Measurements from ENCODE around the gene TNFRSF11A. TPM values are rescaled to one million over a fixed set of nuclear protein-coding genes. Genes with fewer than 3 reads are reported as not detected.

TNFRSF11A gene
- total RNA-seq, 1 experiment from 2014 or later, result 3.2 TPM

DNA sequence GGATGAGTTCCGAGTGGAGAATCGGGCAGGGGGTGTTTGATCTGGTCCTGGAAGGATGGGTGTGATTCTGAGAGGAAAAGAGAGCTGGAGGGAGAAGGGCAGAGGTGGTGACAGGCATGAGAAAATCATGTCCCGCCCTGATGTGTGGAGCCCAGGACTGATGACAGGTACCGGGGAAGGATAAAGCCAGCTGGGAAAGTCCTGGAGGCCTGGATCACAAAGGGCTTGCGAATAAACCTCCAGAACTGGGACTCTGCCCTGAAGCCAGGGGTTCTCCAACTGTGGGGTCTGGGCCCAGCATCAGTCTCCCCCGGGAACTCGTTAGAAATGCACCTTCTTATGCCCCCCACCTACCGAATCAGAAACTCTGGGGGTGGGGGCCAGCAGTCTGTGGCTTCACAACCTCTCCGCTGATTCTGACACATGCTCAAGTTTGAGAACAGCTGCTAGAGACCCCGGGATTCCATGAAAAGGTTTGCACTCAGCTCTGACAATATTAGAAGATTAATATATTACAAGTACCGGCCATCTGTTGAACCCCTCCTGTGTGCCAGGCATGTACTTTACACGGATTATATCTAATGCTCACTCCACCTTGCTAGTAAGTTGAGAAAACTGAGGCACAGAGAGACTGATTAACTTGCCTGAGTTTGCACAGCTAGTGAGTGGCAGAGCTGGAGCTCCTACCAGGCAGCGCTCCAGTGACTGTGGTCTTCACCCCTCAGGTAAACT, 8.0 kb downstream of the TNFRSF11A start (continued):
- TF ChIP-seq, protein P1, sequence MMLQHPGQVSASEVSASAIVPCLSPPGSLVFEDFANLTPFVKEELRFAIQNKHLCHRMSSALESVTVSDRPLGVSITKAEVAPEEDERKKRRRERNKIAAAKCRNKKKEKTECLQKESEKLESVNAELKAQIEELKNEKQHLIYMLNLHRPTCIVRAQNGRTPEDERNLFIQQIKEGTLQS (IDR thresholded peaks at IDR 0.05), result no peak
- no peak for TF ChIP-seq EZH2phosphoT487 (IDR thresholded peaks at IDR 0.05; ENCODE audit: borderline replicate concordance)
- no peak for TF ChIP-seq CTCF (IDR thresholded peaks at IDR 0.05 in 2 of 3, conservative IDR thresholded peaks at IDR 0.05 in 1 of 3; ENCODE audit: borderline replicate concordance in 1 of 3, insufficient read depth in 1 of 3, low read depth in 2 of 3, low read length in 2 of 3)
- TF ChIP-seq CEBPB (IDR thresholded peaks at IDR 0.05; ENCODE audit: low read depth), result no peak

GRCh38 chr18:62334120-62334519, 9.0 kb downstream of the TNFRSF11A start:
- Histone ChIP-seq H3K9me2 (ENCODE audit: insufficient read depth) (no peaks in the 10 kb centered on the region), H3K4me3 (replicated peaks in 1 of 2; ENCODE audit: low read depth in 1 of 2, low read length in 2 of 2) (no peak overlapping the region), H3K27ac (ENCODE audit: low read depth, low read length) (no peak overlapping the region), H2AFZ (ENCODE audit: low read depth, low read length, poor library complexity, severe bottlenecking) (no peak overlapping the region), H4K20me1 (ENCODE audit: insufficient read depth) (no peaks in the 10 kb centered on the region), H3K79me2 (ENCODE audit: insufficient read depth, low read length) (no peaks in the 10 kb centered on the region), H3K4me1 (ENCODE audit: control insufficient read depth in 1 of 2, insufficient read depth in 2 of 2, low read length in 2 of 2) (peaks cover under 1 to 4% of the 10 kb centered on the region in 2 experiments; a peak in 2 of 4 replicates), H3K36me3 (ENCODE audit: control insufficient read depth in 1 of 2, insufficient read depth in 2 of 2, low read length in 2 of 2) (no peaks in the 10 kb centered on the region), H3K27me3 (ENCODE audit: insufficient read depth, low read length) (no peaks in the 10 kb centered on the region), H3K4me2 (ENCODE audit: low read length) (no peak overlapping the region), H3K9me3 (ENCODE audit: control insufficient read depth in 1 of 2, insufficient read depth in 1 of 2, low read depth in 1 of 2, low read length in 2 of 2) (no peaks in the 10 kb centered on the region), H3K9ac (ENCODE audit: low read length) (no peak overlapping the region)
- DNase-seq (ENCODE audit: low read depth, low spot score) (no peak), ATAC-seq (no peak)
- POLR2A ChIA-PET, result no interaction called here
- no TSS peak for BruUV-seq (replicated peaks)
- intact Hi-C loops (cut with micrococcal nuclease), result no loop called here
- CTCF ChIA-PET, result no interaction called here
- RAD21 ChIA-PET (ENCODE audit: low non-redundant PET in 1 of 2, low total read pairs in 2 of 2, uncharacterized antibody in 2 of 2, unreplicated experiment in 2 of 2), result no interaction called here
- TF ChIP-seq, protein P2, sequence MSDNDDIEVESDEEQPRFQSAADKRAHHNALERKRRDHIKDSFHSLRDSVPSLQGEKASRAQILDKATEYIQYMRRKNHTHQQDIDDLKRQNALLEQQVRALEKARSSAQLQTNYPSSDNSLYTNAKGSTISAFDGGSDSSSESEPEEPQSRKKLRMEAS (IDR thresholded peaks at IDR 0.05), result no peak
- TF ChIP-seq POLR2A (IDR thresholded peaks at IDR 0.05; ENCODE audit: borderline replicate concordance, extremely low read depth, insufficient read depth, insufficient read length) (no peak), SP1 (IDR thresholded peaks at IDR 0.05; ENCODE audit: low read depth) (no peak), POLR2AphosphoS5 (IDR thresholded peaks at IDR 0.05; ENCODE audit: low read depth, low read length) (no peak), ZFX (IDR thresholded peaks at IDR 0.05) (no peak), CTCF (IDR thresholded peaks at IDR 0.05 in 2 of 3, conservative IDR thresholded peaks at IDR 0.05 in 1 of 3; ENCODE audit: borderline replicate concordance in 1 of 3, insufficient read depth in 1 of 3, low read depth in 2 of 3, low read length in 2 of 3) (no peak), EZH2 (IDR thresholded peaks at IDR 0.05) (no peak), ZNF274 (IDR thresholded peaks at IDR 0.05; ENCODE audit: low read depth, low read length) (no peak), ZBTB33 (IDR thresholded peaks at IDR 0.05; ENCODE audit: extremely low read depth, insufficient replicate concordance, low read length) (no peak)
- TF ChIP-seq, protein P1 (IDR thresholded peaks at IDR 0.05), result no peak

Measured in HCT116 (cell line).